H1 (cell line): ENCODE data around the gene CMTM5.

Source experiments
- CEBPB ChIP-seq: IDR thresholded peaks from 2 replicates; pipeline ENCODE4 v1.6.1; 2012; ENCODE audit warnings: low read depth, low read length
- CHD2 ChIP-seq: IDR thresholded peaks from 2 replicates; pipeline ENCODE4 v1.6.1; 2012; ENCODE audit warnings: low read length, improper control_type of control experiment
- EZH2 ChIP-seq: fragments of 200-600 bp; sonication (generic); IDR thresholded peaks from 2 replicates; pipeline ENCODE4 v1.7.1; 2012; ENCODE audit warnings: low read depth, mild to moderate bottlenecking, moderate library complexity, low read length, inconsistent platforms; ENCODE audit not compliant: severe bottlenecking
- KDM4A ChIP-seq: IDR thresholded peaks from one replicate; pipeline ENCODE4 v1.7.1; 2012; ENCODE audit warnings: low read depth, mild to moderate bottlenecking, moderate library complexity, low read length, inconsistent platforms; ENCODE audit not compliant: severe bottlenecking
- POLR2AphosphoS5 ChIP-seq: IDR thresholded peaks from 2 replicates; pipeline ENCODE4 v1.6.1; 2011; ENCODE audit warnings: low read depth, low read length
- TBP ChIP-seq: IDR thresholded peaks from 2 replicates; pipeline ENCODE4 v1.6.1; 2011; ENCODE audit warnings: low read depth, low read length, improper control_type of control experiment
- TF ChIP-seq, protein P1 (sequence below), 3 experiments: IDR thresholded peaks; 1 replicate in 2 of 3; 2 replicates in 1 of 3; pipeline versions ENCODE4 v1.5.1 to v1.6.1; 2011; ENCODE audit warnings: low read length in 3 of 3, mild to moderate bottlenecking in 3 of 3, inconsistent platforms in 2 of 3, low read depth in 1 of 3, moderate library complexity in 1 of 3; ENCODE audit not compliant: insufficient read depth in 1 of 3; ENCODE audit errors: control extremely low read depth in 1 of 3

DNA sequence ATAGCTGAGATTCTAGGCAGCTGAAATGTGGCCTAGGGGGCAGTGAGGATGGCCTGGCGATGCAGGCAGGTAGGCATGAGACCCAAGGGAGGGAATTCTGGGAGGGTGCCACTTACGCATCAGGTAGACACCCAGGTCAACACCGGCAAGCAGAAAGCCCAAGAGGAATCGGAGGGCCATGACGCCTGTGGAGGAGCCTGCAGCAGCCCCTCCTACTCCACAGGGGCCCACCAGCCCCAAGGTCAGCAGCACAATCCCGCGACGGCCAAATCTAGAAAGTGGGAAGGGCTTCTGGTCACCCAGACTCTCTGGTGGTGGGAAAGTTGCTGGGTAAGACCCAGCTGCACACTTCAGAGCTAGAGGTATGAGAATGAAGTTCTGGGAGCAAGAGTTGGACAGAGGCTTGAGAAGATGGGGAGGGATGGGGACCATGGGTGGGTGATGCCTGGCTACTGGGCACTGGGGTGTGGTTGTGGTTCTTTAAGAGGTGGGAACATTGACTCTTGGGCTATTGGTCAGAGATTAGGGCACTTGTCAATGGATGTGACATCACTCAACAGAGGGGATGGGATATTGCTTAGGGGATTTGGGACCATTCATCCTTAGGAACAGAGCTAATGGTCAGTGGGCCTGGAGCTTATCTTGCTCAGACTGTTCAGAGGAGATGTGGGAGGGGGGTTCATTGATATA is 27.5 kb upstream of the CMTM5 start:
- TF ChIP-seq TBP (no peak), CEBPB (no peak), EZH2 (no peak), KDM4A (no peak), POLR2AphosphoS5 (no peak), CHD2 (no peak)
- TF ChIP-seq, protein P1, sequence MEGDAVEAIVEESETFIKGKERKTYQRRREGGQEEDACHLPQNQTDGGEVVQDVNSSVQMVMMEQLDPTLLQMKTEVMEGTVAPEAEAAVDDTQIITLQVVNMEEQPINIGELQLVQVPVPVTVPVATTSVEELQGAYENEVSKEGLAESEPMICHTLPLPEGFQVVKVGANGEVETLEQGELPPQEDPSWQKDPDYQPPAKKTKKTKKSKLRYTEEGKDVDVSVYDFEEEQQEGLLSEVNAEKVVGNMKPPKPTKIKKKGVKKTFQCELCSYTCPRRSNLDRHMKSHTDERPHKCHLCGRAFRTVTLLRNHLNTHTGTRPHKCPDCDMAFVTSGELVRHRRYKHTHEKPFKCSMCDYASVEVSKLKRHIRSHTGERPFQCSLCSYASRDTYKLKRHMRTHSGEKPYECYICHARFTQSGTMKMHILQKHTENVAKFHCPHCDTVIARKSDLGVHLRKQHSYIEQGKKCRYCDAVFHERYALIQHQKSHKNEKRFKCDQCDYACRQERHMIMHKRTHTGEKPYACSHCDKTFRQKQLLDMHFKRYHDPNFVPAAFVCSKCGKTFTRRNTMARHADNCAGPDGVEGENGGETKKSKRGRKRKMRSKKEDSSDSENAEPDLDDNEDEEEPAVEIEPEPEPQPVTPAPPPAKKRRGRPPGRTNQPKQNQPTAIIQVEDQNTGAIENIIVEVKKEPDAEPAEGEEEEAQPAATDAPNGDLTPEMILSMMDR (IDR thresholded peaks at IDR 0.05; ENCODE audit: control extremely low read depth in 1 of 3, insufficient read depth in 1 of 3, low read depth in 1 of 3, low read length in 3 of 3), result no peak
